GM12878 (cell line): ENCODE measurements around the gene NACAD. TPM values are rescaled to one million over a fixed set of nuclear protein-coding genes. Genes with fewer than 3 reads are reported as not detected.

Source experiments
- ATAC-seq: fragments of 200-7000 bp; cut with Tn5 transposase; 3 replicates; pipeline ENCODE4 v1.9.1; 2020; ENCODE audit warnings: mild to moderate bottlenecking, moderate library complexity
- BruUV-seq: library from RNA; stranded (reverse); fragments of 400-500 nt; replicated peaks from 2 replicates; lab custom pipeline; 2021; lab: Mats Ljungman, UMichigan
- CTCF ChIA-PET: fragments of 300-600 bp; sonication (Branson Sonifier 250); formaldehyde crosslinking; extraction: SDS; loops from one replicate; lab custom pipeline; 2021; ENCODE audit warnings: inconsistent platforms; lab: Yijun Ruan, JAX
- POLR2A ChIA-PET: fragments of 350-600 bp; formaldehyde crosslinking; extraction: SDS; loops from one replicate; lab custom pipeline; 2021; ENCODE audit warnings: inconsistent platforms; lab: Charles Lee
- RAD21 ChIA-PET: fragments of 300-600 bp; sonication (Branson Sonifier 250); formaldehyde crosslinking; loops from one replicate; lab custom pipeline; 2023; ENCODE audit warnings: antibody characterized with exemption; ENCODE audit not compliant: unreplicated experiment; lab: Charles Lee
- SMC1A ChIA-PET: fragments of 300-600 bp; sonication (Branson Sonifier 250); formaldehyde crosslinking; loops from one replicate; lab custom pipeline; 2023; ENCODE audit not compliant: unreplicated experiment, uncharacterized antibody; lab: Charles Lee
- DNase-seq: peaks from one replicate; pipeline ENCODE4 v3.0.0-alpha.2; 2011; ENCODE audit warnings: low read depth, low spot score
- FAIRE-seq: peaks from 3 replicates; lab custom pipeline; 2011; peaks lifted over from hg19 to GRCh38; lab: Jason Lieb, UNC
- H2AFZ ChIP-seq: 2 replicates; pipeline ENCODE4 v1.6.0; 2011; ENCODE audit warnings: low read depth, low read length, control low read depth; ENCODE audit not compliant: control insufficient read depth
- H3K27ac ChIP-seq: 2 replicates; pipeline ENCODE4 v1.5.1; 2011; ENCODE audit warnings: control low read depth; ENCODE audit not compliant: control insufficient read depth, insufficient read depth
- H3K27me3 ChIP-seq, 2 experiments: replicated peaks in 1 of 2; 2 replicates each; pipeline versions ENCODE4 v1.6.0 to v1.6.1; 2011; ENCODE audit warnings: low read length in 1 of 2; ENCODE audit not compliant: control insufficient read depth in 2 of 2, insufficient read depth in 2 of 2
- H3K36me3 ChIP-seq, 2 experiments: 2 replicates each; pipeline ENCODE4 v1.5.1; 2011; ENCODE audit warnings: low read length in 1 of 2; ENCODE audit not compliant: control insufficient read depth in 2 of 2, insufficient read depth in 2 of 2
- H3K4me1 ChIP-seq: 2 replicates; pipeline ENCODE4 v1.6.1; 2011; ENCODE audit warnings: mild to moderate bottlenecking, low read length, moderate library complexity, mixed read lengths; ENCODE audit not compliant: control insufficient read depth, insufficient read depth
- H3K4me2 ChIP-seq: 2 replicates; pipeline ENCODE4 v1.6.0; 2011; ENCODE audit warnings: control low read depth; ENCODE audit not compliant: control insufficient read depth, insufficient read depth
- H3K4me3 ChIP-seq: fragments of 200-600 bp; sonication (generic); 2 replicates; pipeline ENCODE4 v1.5.1; 2016
- H3K79me2 ChIP-seq: 2 replicates; pipeline ENCODE4 v1.6.0; 2011; ENCODE audit warnings: low read length; ENCODE audit not compliant: control insufficient read depth, insufficient read depth
- H3K9ac ChIP-seq: 2 replicates; pipeline ENCODE4 v1.8.0; 2011; ENCODE audit warnings: low read length, control low read depth, mixed read lengths; ENCODE audit not compliant: control insufficient read depth, insufficient read depth
- H3K9me3 ChIP-seq: replicated peaks from 3 replicates; pipeline ENCODE4 v1.5.1; 2011; ENCODE audit warnings: mild to moderate bottlenecking, low read length; ENCODE audit not compliant: control insufficient read depth, insufficient read depth
- H4K20me1 ChIP-seq: 2 replicates; pipeline ENCODE4 v1.6.0; 2011; ENCODE audit not compliant: control insufficient read depth, insufficient read depth
- CREB1 ChIP-seq: IDR thresholded peaks from 2 replicates; pipeline ENCODE4 v1.6.1; 2012; ENCODE audit warnings: low read depth, mild to moderate bottlenecking, inconsistent platforms
- CREM ChIP-seq: IDR thresholded peaks from 2 replicates; pipeline ENCODE4 v1.6.1; 2014; ENCODE audit warnings: antibody characterized with exemption, low read depth
- CTCF ChIP-seq, 3 experiments: IDR thresholded peaks in 2 of 3; conservative IDR thresholded peaks in 1 of 3; 2 replicates each; pipeline ENCODE4 v1.5.1; 2011; ENCODE audit warnings: low read depth in 3 of 3, low read length in 3 of 3, mild to moderate bottlenecking in 3 of 3, control low read depth in 2 of 3, moderate library complexity in 2 of 3, inconsistent platforms in 1 of 3, mixed read lengths in 1 of 3; ENCODE audit not compliant: control insufficient read depth in 2 of 3, insufficient read depth in 1 of 3; ENCODE audit errors: extremely low read depth in 1 of 3
- MTA2 ChIP-seq: fragments of 450-650 bp; IDR thresholded peaks from 2 replicates; pipeline ENCODE4 v1.6.1; 2016; ENCODE audit warnings: low read depth, mild to moderate bottlenecking, moderate library complexity
- NFYA ChIP-seq: IDR thresholded peaks from 2 replicates; pipeline ENCODE4 v1.6.1; 2011; ENCODE audit warnings: low read depth, mild to moderate bottlenecking, low read length, improper control_type of control experiment, borderline replicate concordance
- PAX5 ChIP-seq: IDR thresholded peaks from 2 replicates; pipeline ENCODE4 v1.6.1; 2011; ENCODE audit warnings: low read depth, low read length, borderline replicate concordance
- RB1 ChIP-seq: fragments of 450-650 bp; formaldehyde crosslinking; IDR thresholded peaks from 2 replicates; pipeline ENCODE4 v1.6.1; 2017; ENCODE audit warnings: mild to moderate bottlenecking, borderline replicate concordance
- RFX5 ChIP-seq: IDR thresholded peaks from 2 replicates; pipeline ENCODE4 v1.6.1; 2011; ENCODE audit warnings: low read depth, low read length, improper control_type of control experiment
- SREBF2 ChIP-seq: IDR thresholded peaks from 2 replicates; pipeline ENCODE4 v1.6.1; 2012; ENCODE audit warnings: mild to moderate bottlenecking, low read length
- SRF ChIP-seq, 2 experiments: IDR thresholded peaks; 2 replicates each; pipeline ENCODE4 v1.6.1; 2011; ENCODE audit warnings: low read depth in 2 of 2, low read length in 2 of 2, mild to moderate bottlenecking in 1 of 2, moderate library complexity in 1 of 2
- SUPT20H ChIP-seq: IDR thresholded peaks from 2 replicates; pipeline ENCODE4 v1.6.1; 2011; ENCODE audit warnings: low read depth, mild to moderate bottlenecking, low read length, moderate library complexity, borderline replicate concordance; ENCODE audit not compliant: control insufficient read depth
- ZBTB11 ChIP-seq: fragments of 450-650 bp; formaldehyde crosslinking; IDR thresholded peaks from 2 replicates; pipeline ENCODE4 v1.5.0; 2022; ENCODE audit warnings: mild to moderate bottlenecking, missing genetic modification characterization
- WGBS: methylation state at CpG from one replicate; pipeline ENCODE4 v1.1.6; 2016; ENCODE audit warnings: low lambda C conversion rate; ENCODE audit not compliant: insufficient replicate concordance, insufficient coverage; ENCODE audit errors: missing lambda C conversion rate; 5-methylcytosine and 5-hydroxymethylcytosine counted together
- in situ Hi-C: fragments of 300-500 bp; cut with MboI; formaldehyde crosslinking; loops from 9 replicates; pipeline ENCODE4 v1.14.3; 2018; ENCODE audit warnings: mixed read lengths
- intact Hi-C: fragments of 100-400 bp; cut with micrococcal nuclease; formaldehyde crosslinking; loops from one replicate; pipeline ENCODE4 v1.14.2; 2022; ENCODE audit not compliant: unreplicated experiment
- polyA plus RNA-seq, 11 experiments: library from polyadenylated mRNA; depleted of rRNA in 4 of 11; unstranded in 6 of 11; stranded (reverse) in 5 of 11; fragments of >200 nt; fragmentation: Nextera tagmentation in 4 of 11; fragmentation: Illumina TruSeq in 1 of 11; extraction: Ambion mirVana in 4 of 11; extraction: Trizol in 1 of 11; gene quantifications; 1 replicate in 1 of 11; 2 replicates in 10 of 11; pipeline versions ENCODE4 v1.2.1 to v1.2.3, GENCODE V29; 2011 to 2016; ENCODE audit warnings: inconsistent platforms in 2 of 11, missing spikeins in 2 of 11, low read depth in 1 of 11
- total RNA-seq, 4 experiments: library from RNA; depleted of rRNA in 3 of 4; stranded (reverse); fragments of >200 nt in 3 of 4; fragmentation: Illumina TruSeq in 1 of 4; extraction: Trizol in 1 of 4; gene quantifications; 2 replicates each; pipeline versions ENCODE4 v1.2.1 to v1.2.3, GENCODE V29; 2013 to 2021

The NACAD gene
- total and polyA plus RNA-seq, 10 of the 15 experiments (the other 5 are each of a cell fraction or from before 2014, with no cell fraction given): not detected

GRCh38 chr7:45065031-45065995 lies 23.5 kb downstream of the NACAD start:
- H3K4me3 ChIP-seq: no peak overlapping the region
- ATAC-seq: no peak
- H3K4me2 ChIP-seq: no peak overlapping the region
- no peak for TF ChIP-seq CTCF (IDR thresholded peaks at IDR 0.05 in 2 of 3, conservative IDR thresholded peaks at IDR 0.05 in 1 of 3; ENCODE audit: control insufficient read depth in 2 of 3, extremely low read depth in 1 of 3, insufficient read depth in 1 of 3, low read depth in 3 of 3, low read length in 3 of 3)
- no peak for TF ChIP-seq RB1
- no peak for TF ChIP-seq MTA2
- no peak for TF ChIP-seq RFX5
- no peak for TF ChIP-seq SRF (IDR thresholded peaks at IDR 0.05; ENCODE audit: low read depth in 2 of 2, low read length in 2 of 2)
- TF ChIP-seq ZBTB11 (CRISPR knock-in tag): no peak
- no peak for TF ChIP-seq PAX5
- no peak for TF ChIP-seq SREBF2
- TF ChIP-seq CREB1: no peak
- TF ChIP-seq NFYA: no peak
- no peak for TF ChIP-seq CREM
- no peak for TF ChIP-seq SUPT20H
- no peak for FAIRE-seq
- intact Hi-C loops (no loop called here), in situ Hi-C loops (no loop called here)
- no peak overlapping the region for H3K9ac ChIP-seq
- POLR2A ChIA-PET: no interaction called here
- no TSS peak for BruUV-seq
- H3K9me3 ChIP-seq: no peaks in the 10 kb centered on the region
- no peaks in the 10 kb centered on the region for H3K27me3 ChIP-seq
- no peak overlapping the region for H3K27ac ChIP-seq
- peaks cover 39 to 40% of the 10 kb centered on the region in 2 experiments for H3K36me3 ChIP-seq
- H3K4me1 ChIP-seq: 0 out of 2 replicates have a peak, but pooled peaks cover 8% of the 10 kb centered on the region
- WGBS: 90% methylated on average over 12 of the region's 12 CpGs
- DNase-seq: no peak
- peaks cover 10% of the 10 kb centered on the region for H4K20me1 ChIP-seq
- RAD21 ChIA-PET: no interaction called here
- H3K79me2 ChIP-seq: peaks cover 16% of the 10 kb centered on the region
- SMC1A ChIA-PET: interaction anchor here (0.6 kb wide), 1 partner anchor 66 kb away, joined by 3 read pairs; no protein-coding TSS in a partner anchor
- CTCF ChIA-PET: interaction anchor here (0.7 to 4.0 kb wide), 2 partner anchors 16 to 91 kb away, joined by 3 to 14 read pairs; no protein-coding TSS in a partner anchor
- no peak overlapping the region for H2AFZ ChIP-seq
